K562 (cell line): Measurements from ENCODE around the gene CGB8.

Experiments used
- CHD4 ChIP-seq: fragments of 200-600 bp; sonication (generic); IDR thresholded peaks from 3 replicates; pipeline ENCODE4 v1.6.1; 2012; ENCODE audit warnings: low read depth, mild to moderate bottlenecking, mixed read lengths, low read length, inconsistent platforms; ENCODE audit not compliant: insufficient read depth, insufficient replicate concordance, poor library complexity, severe bottlenecking
- CTCF ChIP-seq, 3 experiments: IDR thresholded peaks in 2 of 3; conservative IDR thresholded peaks in 1 of 3; 2 replicates each; pipeline ENCODE4 v1.5.1; 2011 to 2012; ENCODE audit warnings: low read length in 3 of 3, mild to moderate bottlenecking in 3 of 3, control low read depth in 2 of 3, improper control_type of control experiment in 1 of 3, inconsistent platforms in 1 of 3, low read depth in 1 of 3, mixed read lengths in 1 of 3, moderate library complexity in 1 of 3; ENCODE audit not compliant: insufficient read depth in 2 of 3
- ELF4 ChIP-seq: fragments of 450-650 bp; formaldehyde crosslinking; IDR thresholded peaks from 2 replicates; pipeline ENCODE4 v1.4.0; 2022; ENCODE audit warnings: missing genetic modification characterization
- PCBP2 ChIP-seq: fragments of 200-400 bp; formaldehyde crosslinking; IDR thresholded peaks from 2 replicates; pipeline ENCODE4 v1.6.1; 2018; ENCODE audit warnings: low read length, low read depth, mild to moderate bottlenecking, moderate library complexity; ENCODE audit not compliant: poor library complexity, severe bottlenecking
- POLR2AphosphoS2 ChIP-seq: IDR thresholded peaks from 2 replicates; pipeline ENCODE4 v1.6.1; 2012; ENCODE audit warnings: low read length, improper control_type of control experiment
- POLR2AphosphoS5 ChIP-seq: IDR thresholded peaks from 2 replicates; pipeline ENCODE4 v1.6.1; 2011; ENCODE audit warnings: mild to moderate bottlenecking, low read depth, low read length, moderate library complexity; ENCODE audit not compliant: control insufficient read depth, insufficient read depth
- SNIP1 ChIP-seq: fragments of 450-650 bp; IDR thresholded peaks from 2 replicates; pipeline ENCODE4 v1.7.1; 2017; ENCODE audit warnings: low read depth, mild to moderate bottlenecking
- SP1 ChIP-seq: sonication (generic); formaldehyde crosslinking; IDR thresholded peaks from 2 replicates; pipeline ENCODE4 v1.8.1; 2022; ENCODE audit warnings: mild to moderate bottlenecking, missing genetic modification reagents
- ZNF253 ChIP-seq: fragments of 250-450 bp; sonication (Bioruptor Pico); conservative IDR thresholded peaks from 2 replicates; pipeline ENCODE4 v1.6.1; 2021; ENCODE audit warnings: mild to moderate bottlenecking
- ZNF274 ChIP-seq: IDR thresholded peaks from 2 replicates; pipeline ENCODE4 v1.6.1; 2011; ENCODE audit warnings: low read depth, mild to moderate bottlenecking, low read length, moderate library complexity, borderline replicate concordance

- TF ChIP-seq PCBP2 (no peak), ELF4 (CRISPR knock-in tag) (no peak), ZNF274 (no peak), SNIP1 (no peak), CTCF (IDR thresholded peaks at IDR 0.05 in 2 of 3, conservative IDR thresholded peaks at IDR 0.05 in 1 of 3; ENCODE audit: insufficient read depth in 2 of 3, low read depth in 1 of 3, low read length in 3 of 3) (no peak), ZNF253 (CRISPR knock-in tag) (no peak), CHD4 (no peak), POLR2AphosphoS5 (no peak), SP1 (CRISPR knock-in tag) (no peak), POLR2AphosphoS2 (no peak)
These were observed 26.8 kb downstream of the CGB8 start for GRCh38 chr19:49022116-49022515.
